Panc1 (cell line): ENCODE results near the gene CHERP.

Source experiments
- POLR2AphosphoS5 ChIP-seq: IDR thresholded peaks from 2 replicates; pipeline ENCODE4 v1.6.1; 2012; ENCODE audit warnings: mild to moderate bottlenecking, low read depth, low read length, moderate library complexity
- SIN3A ChIP-seq: IDR thresholded peaks from 2 replicates; pipeline ENCODE4 v1.6.1; 2012; ENCODE audit warnings: low read depth, mild to moderate bottlenecking, low read length, moderate library complexity, borderline replicate concordance; ENCODE audit not compliant: insufficient read depth
- TCF7L2 ChIP-seq: IDR thresholded peaks from 2 replicates; pipeline ENCODE4 v1.6.1; 2011; ENCODE audit warnings: mild to moderate bottlenecking, low read depth, low read length, inconsistent platforms
- TF ChIP-seq, protein P1 (sequence below), 2 experiments: IDR thresholded peaks; 2 replicates each; pipeline ENCODE4 v1.6.1; 2011 to 2012; ENCODE audit warnings: low read depth in 2 of 2, control low read depth in 1 of 2, low read length in 1 of 2, mild to moderate bottlenecking in 1 of 2, moderate library complexity in 1 of 2; ENCODE audit not compliant: insufficient read depth in 1 of 2
- TF ChIP-seq, protein P2 (sequence below): fragments of 450-650 bp; IDR thresholded peaks from 2 replicates; pipeline ENCODE4 v1.5.1; 2017; ENCODE audit warnings: mild to moderate bottlenecking

DNA sequence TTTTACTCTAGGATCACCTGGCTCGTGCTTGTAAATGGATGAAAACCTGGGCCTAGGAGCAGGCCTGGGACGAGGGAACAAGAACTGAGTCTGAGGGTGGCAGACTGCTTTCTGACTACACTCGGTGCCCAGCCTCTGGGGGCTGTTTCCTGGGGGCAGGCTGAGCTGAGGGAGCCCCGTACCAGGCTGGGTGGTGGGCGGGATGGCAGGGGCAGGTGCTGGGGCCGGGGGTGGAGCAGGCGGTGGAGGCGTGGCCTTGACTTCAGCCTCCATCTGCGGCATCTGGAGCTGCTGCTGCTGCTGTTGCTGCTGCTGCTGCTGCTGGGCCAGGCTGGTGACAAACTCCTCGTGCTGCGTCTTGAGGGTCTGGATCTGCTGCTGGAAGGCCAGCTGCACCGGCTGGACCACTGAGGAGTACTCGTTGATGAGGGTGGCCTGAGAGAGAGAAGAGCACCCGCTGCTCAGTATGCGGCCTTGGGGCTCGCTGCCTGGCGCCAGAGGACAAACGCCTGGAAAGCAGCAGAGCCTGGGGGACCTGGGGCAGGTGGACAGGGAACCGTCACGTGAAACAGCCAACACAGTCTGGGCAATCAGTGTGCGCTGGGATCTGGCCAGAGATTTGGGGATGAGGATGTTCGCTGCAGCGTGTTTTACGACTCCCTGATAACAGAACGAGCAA lies 12.6 kb downstream of the CHERP start:
- TF ChIP-seq, protein P1, sequence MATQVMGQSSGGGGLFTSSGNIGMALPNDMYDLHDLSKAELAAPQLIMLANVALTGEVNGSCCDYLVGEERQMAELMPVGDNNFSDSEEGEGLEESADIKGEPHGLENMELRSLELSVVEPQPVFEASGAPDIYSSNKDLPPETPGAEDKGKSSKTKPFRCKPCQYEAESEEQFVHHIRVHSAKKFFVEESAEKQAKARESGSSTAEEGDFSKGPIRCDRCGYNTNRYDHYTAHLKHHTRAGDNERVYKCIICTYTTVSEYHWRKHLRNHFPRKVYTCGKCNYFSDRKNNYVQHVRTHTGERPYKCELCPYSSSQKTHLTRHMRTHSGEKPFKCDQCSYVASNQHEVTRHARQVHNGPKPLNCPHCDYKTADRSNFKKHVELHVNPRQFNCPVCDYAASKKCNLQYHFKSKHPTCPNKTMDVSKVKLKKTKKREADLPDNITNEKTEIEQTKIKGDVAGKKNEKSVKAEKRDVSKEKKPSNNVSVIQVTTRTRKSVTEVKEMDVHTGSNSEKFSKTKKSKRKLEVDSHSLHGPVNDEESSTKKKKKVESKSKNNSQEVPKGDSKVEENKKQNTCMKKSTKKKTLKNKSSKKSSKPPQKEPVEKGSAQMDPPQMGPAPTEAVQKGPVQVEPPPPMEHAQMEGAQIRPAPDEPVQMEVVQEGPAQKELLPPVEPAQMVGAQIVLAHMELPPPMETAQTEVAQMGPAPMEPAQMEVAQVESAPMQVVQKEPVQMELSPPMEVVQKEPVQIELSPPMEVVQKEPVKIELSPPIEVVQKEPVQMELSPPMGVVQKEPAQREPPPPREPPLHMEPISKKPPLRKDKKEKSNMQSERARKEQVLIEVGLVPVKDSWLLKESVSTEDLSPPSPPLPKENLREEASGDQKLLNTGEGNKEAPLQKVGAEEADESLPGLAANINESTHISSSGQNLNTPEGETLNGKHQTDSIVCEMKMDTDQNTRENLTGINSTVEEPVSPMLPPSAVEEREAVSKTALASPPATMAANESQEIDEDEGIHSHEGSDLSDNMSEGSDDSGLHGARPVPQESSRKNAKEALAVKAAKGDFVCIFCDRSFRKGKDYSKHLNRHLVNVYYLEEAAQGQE (IDR thresholded peaks at IDR 0.05; ENCODE audit: insufficient read depth in 1 of 2, low read depth in 2 of 2, low read length in 1 of 2): no peak
- TF ChIP-seq, protein P2, sequence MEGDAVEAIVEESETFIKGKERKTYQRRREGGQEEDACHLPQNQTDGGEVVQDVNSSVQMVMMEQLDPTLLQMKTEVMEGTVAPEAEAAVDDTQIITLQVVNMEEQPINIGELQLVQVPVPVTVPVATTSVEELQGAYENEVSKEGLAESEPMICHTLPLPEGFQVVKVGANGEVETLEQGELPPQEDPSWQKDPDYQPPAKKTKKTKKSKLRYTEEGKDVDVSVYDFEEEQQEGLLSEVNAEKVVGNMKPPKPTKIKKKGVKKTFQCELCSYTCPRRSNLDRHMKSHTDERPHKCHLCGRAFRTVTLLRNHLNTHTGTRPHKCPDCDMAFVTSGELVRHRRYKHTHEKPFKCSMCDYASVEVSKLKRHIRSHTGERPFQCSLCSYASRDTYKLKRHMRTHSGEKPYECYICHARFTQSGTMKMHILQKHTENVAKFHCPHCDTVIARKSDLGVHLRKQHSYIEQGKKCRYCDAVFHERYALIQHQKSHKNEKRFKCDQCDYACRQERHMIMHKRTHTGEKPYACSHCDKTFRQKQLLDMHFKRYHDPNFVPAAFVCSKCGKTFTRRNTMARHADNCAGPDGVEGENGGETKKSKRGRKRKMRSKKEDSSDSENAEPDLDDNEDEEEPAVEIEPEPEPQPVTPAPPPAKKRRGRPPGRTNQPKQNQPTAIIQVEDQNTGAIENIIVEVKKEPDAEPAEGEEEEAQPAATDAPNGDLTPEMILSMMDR: no peak
- TF ChIP-seq TCF7L2 (no peak), POLR2AphosphoS5 (no peak), SIN3A (no peak)
